Ovary (tissue), 9 donors: Measurements from ENCODE around the gene INHBC. TPM values are rescaled to one million over a fixed set of nuclear protein-coding genes. Genes with fewer than 3 reads are reported as not detected.
"Not testable (repeated sequence)": the region's sequence is repeated elsewhere in the genome, so short reads cannot be mapped to it uniquely, and the experiment has no call there.

Experiments
- DNase-seq, 5 donors: peaks; one replicate each; pipeline ENCODE4 v3.0.0-alpha.2; 2019 to 2020
- H3K27ac ChIP-seq, 2 donors: fragments of 200-600 bp; one replicate each; pipeline versions ENCODE4 v1.5.1 to v1.8.0; 2019 to 2022
- H3K27me3 ChIP-seq: fragments of 200-600 bp; one replicate; pipeline ENCODE4 v1.8.0; 2022
- H3K36me3 ChIP-seq: fragments of 200-600 bp; sonication (generic); one replicate; pipeline ENCODE4 v1.5.1; 2019
- H3K4me1 ChIP-seq: one replicate; pipeline ENCODE4 v1.8.1; 2013; ENCODE audit warnings: mild to moderate bottlenecking, moderate library complexity; ENCODE audit not compliant: insufficient read depth
- H3K4me3 ChIP-seq: fragments of 200-600 bp; sonication (generic); one replicate; pipeline ENCODE4 v1.5.1; 2017
- H3K9me3 ChIP-seq, 2 donors: fragments of 200-600 bp in 1 of 2; sonication (generic) in 1 of 2; one replicate each; pipeline versions ENCODE4 v1.5.1 to v1.8.1; 2013 to 2019; ENCODE audit warnings: mild to moderate bottlenecking in 1 of 2, moderate library complexity in 1 of 2
- CTCF ChIP-seq, 3 donors: fragments of 450-650 bp in 2 of 3; fragments of 200-600 bp in 1 of 3; IDR thresholded peaks; one replicate each; pipeline versions ENCODE4 v1.5.1 to v1.8.0; 2016 to 2022; ENCODE audit warnings: antibody characterized with exemption in 3 of 3, mild to moderate bottlenecking in 1 of 3
- EP300 ChIP-seq: sonication (generic); formaldehyde crosslinking; IDR thresholded peaks from one replicate; pipeline ENCODE4 v1.6.1; 2017; ENCODE audit warnings: antibody characterized with exemption
- POLR2A ChIP-seq: fragments of 450-650 bp; IDR thresholded peaks from one replicate; pipeline ENCODE4 v1.6.1; 2017; ENCODE audit warnings: antibody characterized with exemption, mild to moderate bottlenecking, moderate library complexity
- WGBS, 3 donors: extraction: QIAGEN DNeasy Blood & Tissue Kit in 1 of 3; methylation state at CpG; one replicate each; pipeline versions ENCODE4 v1.1.5 to v1.1.7; 2013 to 2017; 5-methylcytosine and 5-hydroxymethylcytosine counted together
- intact Hi-C, 4 donors: fragments of 100-400 bp; cut with DNase I; formaldehyde crosslinking; loops; one replicate each; pipeline versions ENCODE4 v1.11.0 to v1.15.1; 2022 to 2023
- polyA plus RNA-seq, 2 donors: library from polyadenylated mRNA; stranded (reverse); fragments of 200-250 nt in 1 of 2; fragments of 350-450 nt in 1 of 2; fragmentation: Illumina TruSeq in 1 of 2; extraction: RNeasy Lipid Tissue Mini Kit (QIAGEN cat#74804) in 1 of 2; gene quantifications; one replicate each; pipeline ENCODE4 v1.2.3, GENCODE V29; 2013 to 2014
- total RNA-seq, 7 donors: library from RNA; depleted of rRNA in 2 of 7; stranded (reverse); fragments of >200 nt in 2 of 7; fragmentation: NEBNext Ultra II Directional in 3 of 7; extraction: Animal tissue kit (Norgen Biotek cat#: 25700) in 3 of 7; gene quantifications; one replicate each; pipeline versions ENCODE4 v1.1.0 to v1.2.4, GENCODE V29; 2016 to 2023
- donor health status: DM: no; HTN: no; CAD: no; lungs with moderate emphysema.
- donor health status: DM: no; HTN: no; CAD: no.
- donor health status: Bipolar disorder and iron deficiency.
- donor health status: DM: yes; HTN: yes; CAD: no.
- donor health status: DM: no; HTN: no; CAD: no.
- donor health status: DM: yes; HTN: yes; CAD: no.

The INHBC gene
- total and polyA plus RNA-seq, 9 donors: 0.07 to 0.27 (median 0.12) TPM; not detected in 5

DNA sequence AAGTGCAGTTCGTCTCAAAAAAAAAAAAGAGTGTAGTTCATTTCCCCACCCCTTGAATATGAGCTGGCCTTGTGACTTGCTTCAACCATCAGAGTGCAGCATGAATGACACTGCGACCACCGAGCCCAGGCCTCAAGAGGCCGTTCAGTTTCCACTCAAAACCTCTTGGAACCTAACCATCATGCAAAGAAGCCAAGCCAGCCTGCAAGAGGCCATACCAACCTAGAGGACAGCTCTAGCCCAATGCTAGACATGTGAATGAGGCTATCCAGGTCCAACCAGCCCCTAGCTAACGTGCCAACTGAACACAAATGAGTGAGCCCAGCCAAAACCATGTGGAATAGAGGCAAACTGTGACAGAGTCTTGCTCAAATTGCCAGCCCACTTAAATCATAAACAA lies 33.4 kb upstream of the INHBC start:
- H3K4me3 ChIP-seq: no peak overlapping the region
- no peaks in the 10 kb centered on the region for H3K4me1 ChIP-seq
- no peak for DNase-seq
- no peaks in the 10 kb centered on the region for H3K36me3 ChIP-seq
- intact Hi-C loops: no loop called here
- TF ChIP-seq EP300: no peak
- no peak for TF ChIP-seq CTCF (IDR thresholded peaks at IDR 0.05)
- no peak for TF ChIP-seq POLR2A
- H3K27me3 ChIP-seq: no peaks in the 10 kb centered on the region
- H3K9me3 ChIP-seq: no peaks in the 10 kb centered on the region
- H3K27ac ChIP-seq: no peak overlapping the region
- WGBS, 3 donors: 88 to 89% (median 89%) methylated on average over 5 of the region's 5 CpGs

- H3K4me1 ChIP-seq, H3K27me3 ChIP-seq, H3K4me3 ChIP-seq, DNase-seq, intact Hi-C loops, H3K9me3 ChIP-seq, H3K36me3 ChIP-seq, H3K27ac ChIP-seq: not testable (repeated sequence)
- WGBS, 3 donors: 91 to 93% (median 92%) methylated on average over 4 of the region's 4 CpGs
Observed at GRCh38 chr12:57402156-57402555, 32.4 kb upstream of the INHBC start.

- Histone ChIP-seq H3K27me3 (no peaks in the 10 kb centered on the region), H3K9me3 (no peaks in the 10 kb centered on the region), H3K36me3 (no peaks in the 10 kb centered on the region), H3K4me3 (no peak overlapping the region), H3K27ac (no peak overlapping the region), H3K4me1 (no peaks in the 10 kb centered on the region)
- TF ChIP-seq POLR2A: no peak
- TF ChIP-seq CTCF (IDR thresholded peaks at IDR 0.05): no peak
- TF ChIP-seq EP300: no peak
- DNase-seq: no peak
- intact Hi-C loops: no loop called here
- WGBS, 3 donors: 90 to 96% (median 95%) methylated on average over 5 of the region's 5 CpGs
Observed at GRCh38 chr12:57404966-57405640, 29.5 kb upstream of the INHBC start.

DNA sequence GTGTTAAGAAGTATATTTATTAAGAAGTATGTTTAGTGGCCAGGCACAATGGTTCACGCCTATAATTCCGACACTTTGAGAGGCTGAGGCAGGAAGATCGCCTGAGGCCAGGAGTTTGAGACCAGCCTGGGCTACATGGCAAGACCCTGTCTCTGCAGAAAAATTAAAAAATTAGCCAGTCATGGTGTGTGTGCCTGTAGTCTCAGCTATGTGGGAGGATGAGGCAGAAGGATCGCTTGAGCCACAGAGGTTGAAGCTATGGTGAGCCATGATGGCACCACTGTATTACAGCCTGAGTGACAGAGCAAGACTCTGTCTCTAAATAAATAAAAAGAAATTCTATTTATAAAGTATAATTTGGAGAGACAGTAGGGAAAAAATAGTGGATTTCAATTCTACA lies 24.1 kb upstream of the INHBC start:
- no peak overlapping the region for H3K4me3 ChIP-seq
- intact Hi-C loops: no loop called here
- 96 to 99% (median 96%) methylated on average over 4 of the region's 4 CpGs for WGBS, 3 donors

GRCh38 chr12:57414160-57414559 lies 20.4 kb upstream of the INHBC start:
- H3K27ac ChIP-seq, H3K9me3 ChIP-seq, H3K27me3 ChIP-seq, H3K36me3 ChIP-seq, H3K4me3 ChIP-seq, H3K4me1 ChIP-seq, intact Hi-C loops: not testable (repeated sequence)
- 90 to 93% (median 92%) methylated on average over 6 of the region's 6 CpGs for WGBS, 3 donors
- peak in 1 of 5 donors; percentile 6 for DNase-seq

More for the DNA sequence above, 24.1 kb upstream of the INHBC start:
- Histone ChIP-seq H3K9me3 (no peaks in the 10 kb centered on the region), H3K36me3 (no peaks in the 10 kb centered on the region), H3K27ac (no peak overlapping the region), H3K4me1 (no peaks in the 10 kb centered on the region), H3K27me3 (no peaks in the 10 kb centered on the region)
- DNase-seq: no peak
- TF ChIP-seq POLR2A (no peak), CTCF (IDR thresholded peaks at IDR 0.05) (no peak), EP300 (no peak)
